ENCODE data around the gene SNRPN. TPM values are rescaled to one million over a fixed set of nuclear protein-coding genes. Genes with fewer than 3 reads are reported as not detected.

SNRPN gene
- total RNA-seq, 1 experiment from 2014 or later, result 900 TPM

DNA sequence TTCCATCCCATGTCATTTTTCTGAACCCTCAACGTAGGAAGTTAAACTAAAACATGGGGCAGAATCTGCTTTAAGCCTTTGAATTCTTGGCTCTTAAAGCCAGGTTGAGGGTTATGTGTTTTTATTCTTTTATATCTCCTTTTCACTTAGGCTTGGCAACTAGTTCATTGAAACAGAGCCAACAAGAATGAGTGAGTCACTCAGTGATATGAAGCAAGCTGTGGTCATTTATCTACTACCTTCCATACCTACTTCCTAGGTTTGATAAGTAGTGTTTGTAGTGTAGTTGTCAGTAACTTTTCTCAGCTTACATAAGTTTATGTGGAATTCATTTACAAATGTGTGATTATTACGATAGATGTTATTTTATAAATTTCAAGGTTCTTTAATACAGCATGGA lies 67.4 kb downstream of the SNRPN start:
- H3K14ac ChIP-seq (ENCODE audit: insufficient read depth, low read length), result no peak overlapping the region
- no peak overlapping the region for H2BK20ac ChIP-seq (ENCODE audit: low read depth, low read length, poor library complexity, severe bottlenecking)
- H4K91ac ChIP-seq (ENCODE audit: insufficient read length, low read depth, low read length), result no peak overlapping the region
- no peaks in the 10 kb centered on the region for H3K79me1 ChIP-seq (ENCODE audit: insufficient read depth, low read depth, low read length, poor library complexity, severe bottlenecking)
- H2BK120ac ChIP-seq (ENCODE audit: low read depth, low read length, poor library complexity, severe bottlenecking), result no peak overlapping the region
- no peak overlapping the region for H4K8ac ChIP-seq (replicated peaks; ENCODE audit: insufficient read length, low read depth, low read length)
- H3K27me3 Mint-ChIP-seq (ENCODE audit: low read depth), result no peaks in the 10 kb centered on the region; the same call in 1 of the 2 replicates
- H2BK15ac ChIP-seq (ENCODE audit: low read depth, low read length), result no peak overlapping the region
- no peak overlapping the region for H3K27ac Mint-ChIP-seq
- no peaks in the 10 kb centered on the region for H4K20me1 ChIP-seq (ENCODE audit: control insufficient read depth, insufficient read depth, insufficient read length)
- H2BK5ac ChIP-seq (ENCODE audit: insufficient read length, low read length), result no peak overlapping the region
- H3K27me3 ChIP-seq (ENCODE audit: insufficient read depth, low read length), result no peaks in the 10 kb centered on the region
- no peak for DNase-seq
- H2AK5ac ChIP-seq (ENCODE audit: insufficient read length, low read length), result no peak overlapping the region
- no peak overlapping the region for H3K4ac ChIP-seq (ENCODE audit: low read depth, low read length)
- peaks cover 0 to 2% of the 10 kb centered on the region in 2 experiments; a peak in 1 of 4 replicates for H3K4me1 Mint-ChIP-seq
- peaks cover 40% of the 10 kb centered on the region for H3K9me3 ChIP-seq (ENCODE audit: control insufficient read depth, low read depth, low read length)
- no CpG with 5 or more reads among the region's 2 CpGs for WGBS (ENCODE audit: extremely low coverage, insufficient read length, low lambda C conversion rate)
- no peak overlapping the region for H3K4me2 ChIP-seq (ENCODE audit: insufficient read depth, insufficient read length, low read length)
- H3K36me3 Mint-ChIP-seq (ENCODE audit: insufficient read depth in 1 of 3, low read depth in 3 of 3), result peaks cover 33 to 78% (median 75%) of the 10 kb centered on the region in 3 experiments
- no peak overlapping the region for H3K9ac ChIP-seq (ENCODE audit: extremely low read depth, insufficient read length, low read length)
- no peaks in the 10 kb centered on the region for H3K23me2 ChIP-seq (ENCODE audit: insufficient read length, low read depth, low read length, poor library complexity, severe bottlenecking)
- no peak overlapping the region for H3K18ac ChIP-seq (ENCODE audit: insufficient read length, low read depth, low read length)
- TF ChIP-seq, protein P1, sequence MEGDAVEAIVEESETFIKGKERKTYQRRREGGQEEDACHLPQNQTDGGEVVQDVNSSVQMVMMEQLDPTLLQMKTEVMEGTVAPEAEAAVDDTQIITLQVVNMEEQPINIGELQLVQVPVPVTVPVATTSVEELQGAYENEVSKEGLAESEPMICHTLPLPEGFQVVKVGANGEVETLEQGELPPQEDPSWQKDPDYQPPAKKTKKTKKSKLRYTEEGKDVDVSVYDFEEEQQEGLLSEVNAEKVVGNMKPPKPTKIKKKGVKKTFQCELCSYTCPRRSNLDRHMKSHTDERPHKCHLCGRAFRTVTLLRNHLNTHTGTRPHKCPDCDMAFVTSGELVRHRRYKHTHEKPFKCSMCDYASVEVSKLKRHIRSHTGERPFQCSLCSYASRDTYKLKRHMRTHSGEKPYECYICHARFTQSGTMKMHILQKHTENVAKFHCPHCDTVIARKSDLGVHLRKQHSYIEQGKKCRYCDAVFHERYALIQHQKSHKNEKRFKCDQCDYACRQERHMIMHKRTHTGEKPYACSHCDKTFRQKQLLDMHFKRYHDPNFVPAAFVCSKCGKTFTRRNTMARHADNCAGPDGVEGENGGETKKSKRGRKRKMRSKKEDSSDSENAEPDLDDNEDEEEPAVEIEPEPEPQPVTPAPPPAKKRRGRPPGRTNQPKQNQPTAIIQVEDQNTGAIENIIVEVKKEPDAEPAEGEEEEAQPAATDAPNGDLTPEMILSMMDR (conservative IDR thresholded peaks at IDR 0.05), result no peak
- no peak overlapping the region for H3K56ac ChIP-seq (ENCODE audit: insufficient read length, low read depth, low read length)
- no peaks in the 10 kb centered on the region for H3K79me2 ChIP-seq (ENCODE audit: insufficient read depth, low read length)
- no peaks in the 10 kb centered on the region for H3K4me1 ChIP-seq (ENCODE audit: insufficient read depth, low read length)
- no peak overlapping the region for H3K4me3 Mint-ChIP-seq
- peaks cover 53 to 58% of the 10 kb centered on the region in 2 experiments for H3K9me3 Mint-ChIP-seq
- no peak overlapping the region for H3T11ph ChIP-seq (ENCODE audit: low read length)
- H4K5ac ChIP-seq (ENCODE audit: insufficient read length, low read depth, low read length), result no peak overlapping the region
- no peak overlapping the region for H2BK12ac ChIP-seq (ENCODE audit: insufficient read length, low read depth, low read length)
- no peak overlapping the region for H3K23ac ChIP-seq (ENCODE audit: insufficient read length, low read depth, low read length)
- H3K27ac ChIP-seq (ENCODE audit: insufficient read length, low read depth, low read length), result no peak overlapping the region
- no peak overlapping the region for H2AFZ ChIP-seq (ENCODE audit: low read length)

Other genes with a start within 250 kb of the SNRPN start
- gene SNURF, start within 50 bp of the SNRPN start, total RNA-seq (2021), result 134 and 188 TPM in 2 replicates

Measured in H9 (cell line).